GM18511 (cell line): ENCODE measurements around the gene DDT.
"Not testable (repeated sequence)": the region's sequence is repeated elsewhere in the genome, so short reads cannot be mapped to it uniquely, and the experiment has no call there.

ENCODE experiments used
- ATAC-seq: cut with Tn5 transposase; IDR thresholded peaks from one replicate; pipeline ENCODE4 v1.9.1; 2021; ENCODE audit warnings: mild to moderate bottlenecking, moderate library complexity; ENCODE audit not compliant: unreplicated experiment

DDT gene

GRCh38 chr22:23989583-23990244 lies 15.5 kb upstream of the DDT start:
- ATAC-seq, result not testable (repeated sequence)

- not testable (repeated sequence) for ATAC-seq
These were observed 12.4 kb upstream of the DDT start for GRCh38 chr22:23986538-23987178.

GRCh38 chr22:23986089-23986488 lies 11.8 kb upstream of the DDT start:
- not testable (repeated sequence) for ATAC-seq

DNA sequence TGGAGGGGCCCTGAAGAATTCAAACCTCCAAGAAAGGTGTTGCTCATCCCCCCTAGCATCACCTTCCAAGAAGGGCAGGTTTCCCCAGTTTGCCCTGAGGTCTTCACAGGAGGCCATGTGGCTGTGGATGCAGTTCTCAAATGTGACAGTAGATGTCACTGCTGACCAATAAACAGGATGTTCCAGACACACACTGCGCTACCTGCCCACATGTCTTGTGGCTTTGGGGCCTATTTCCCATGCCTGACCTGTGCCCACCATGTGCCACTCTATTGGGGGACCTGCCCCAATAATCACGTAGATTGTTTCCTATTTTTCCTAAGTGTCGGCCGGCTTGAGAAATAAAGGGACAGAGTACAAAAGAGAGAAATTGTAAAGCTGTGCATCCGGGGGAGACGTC lies 10.2 kb upstream of the DDT start:
- ATAC-seq, result no peak

DNA sequence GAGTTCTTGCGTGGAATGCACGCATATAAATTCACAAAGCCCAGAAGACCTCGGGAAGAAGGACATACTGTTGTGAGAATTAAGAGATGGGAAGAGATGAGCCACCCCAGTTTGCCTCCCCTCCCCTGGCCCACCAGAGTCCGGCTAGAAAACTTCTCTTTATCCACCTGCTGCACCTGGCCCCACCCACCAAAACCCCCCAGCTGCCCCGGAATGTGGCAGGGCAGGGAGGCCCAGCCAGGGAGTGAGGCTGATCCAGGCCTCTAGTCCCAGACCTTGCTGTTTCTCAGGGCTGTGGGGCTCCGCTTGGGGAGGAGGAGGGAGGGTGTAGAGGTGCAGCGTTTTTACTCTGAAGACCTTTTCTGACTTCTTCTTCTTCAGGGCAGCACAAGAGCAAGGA lies 6.3 kb upstream of the DDT start:
- not testable (repeated sequence) for ATAC-seq

- not testable (repeated sequence) for ATAC-seq
These were observed 5.5 kb upstream of the DDT start, which contains the start of gene GSTT2 for GRCh38 chr22:23979557-23980240. GSTT2 (plus strand) TSS chr22:23980134.

GRCh38 chr22:23977304-23977703 lies 3.1 kb upstream of the DDT start:
- not testable (repeated sequence) for ATAC-seq

DNA sequence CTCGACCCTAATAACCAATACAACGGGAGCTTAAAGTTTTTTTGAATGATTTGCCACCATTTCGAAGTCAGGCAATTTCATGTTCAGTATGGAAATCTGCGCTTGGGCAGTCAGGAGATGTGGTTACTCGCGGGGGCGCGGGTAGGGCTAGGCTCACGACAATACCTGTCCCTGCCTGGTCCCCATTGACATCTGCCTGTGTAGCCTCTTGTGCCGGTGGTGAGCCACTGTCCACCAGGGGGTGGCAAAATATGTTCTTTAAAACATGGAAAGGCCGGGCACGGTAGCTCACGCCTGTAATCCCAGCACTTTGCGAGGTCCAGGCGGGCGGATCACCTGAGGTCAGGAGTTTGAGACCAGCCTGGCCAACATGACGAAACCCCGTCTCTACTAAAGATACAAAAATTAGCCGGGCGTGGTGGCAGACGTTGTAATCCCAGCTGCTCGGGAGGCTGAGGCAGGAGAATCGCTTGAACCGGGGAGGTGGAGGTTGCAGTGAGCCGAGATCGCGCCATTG lies 653 bp upstream of the DDT start:
- ATAC-seq, result peak; percentile 59

GRCh38 chr22:23971927-23972326 lies 2.3 kb downstream of the DDT start:
- ATAC-seq, result not testable (repeated sequence)

DNA sequence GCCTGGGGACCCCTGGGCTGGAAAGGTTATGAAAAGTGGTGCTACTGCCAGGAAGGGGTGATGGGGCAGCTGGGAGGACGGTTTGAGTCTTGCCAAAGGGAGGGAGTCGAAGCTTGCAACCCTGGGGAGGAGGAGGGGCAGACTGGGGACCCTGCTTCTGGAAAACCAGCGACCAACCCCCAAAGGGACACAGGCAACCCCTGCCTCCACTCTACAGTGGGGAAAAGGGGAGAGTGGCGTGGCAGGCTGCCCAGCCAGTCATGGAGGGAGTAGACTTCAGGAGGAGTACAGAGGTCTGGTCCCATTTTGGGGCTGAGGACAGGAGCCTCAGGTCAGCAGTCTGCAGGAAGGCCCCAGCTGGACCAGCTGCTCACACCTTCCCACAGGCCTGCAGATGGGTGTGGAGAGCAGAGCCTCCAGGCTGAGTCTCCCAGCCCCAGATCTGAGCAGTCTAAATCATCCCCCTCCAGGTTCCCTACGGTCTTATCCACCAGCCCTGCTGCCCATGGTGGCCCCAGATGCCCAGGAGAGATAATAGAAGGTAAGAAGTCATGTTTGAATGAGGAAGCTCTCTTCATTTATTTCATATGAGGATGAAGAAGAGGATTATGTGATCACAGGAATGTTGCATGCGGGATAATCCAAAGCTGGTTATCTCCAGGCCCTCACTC lies 3.3 kb downstream of the DDT start:
- no peak for ATAC-seq

- no peak for ATAC-seq
These were observed 4.0 kb downstream of the DDT start for GRCh38 chr22:23970201-23970641.

DNA sequence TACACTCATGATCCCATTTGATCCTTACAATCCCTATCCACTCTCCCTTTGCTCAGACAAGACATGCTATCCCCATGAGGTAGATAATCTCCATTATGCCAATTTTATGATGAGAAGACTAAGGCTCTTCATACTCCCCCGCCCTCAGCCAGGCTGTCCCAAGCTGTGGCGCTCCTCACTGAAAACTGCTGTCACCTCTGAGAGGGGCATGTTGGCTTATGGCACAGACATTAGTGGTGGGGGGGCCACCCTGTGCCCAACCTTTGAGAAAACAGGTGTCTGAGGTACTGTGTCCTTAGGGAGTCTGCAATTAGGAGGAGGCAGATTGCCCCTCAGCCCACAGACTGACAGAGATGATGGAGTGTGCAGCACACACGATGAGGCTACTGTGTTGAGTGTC lies 5.2 kb downstream of the DDT start:
- no peak for ATAC-seq

DNA sequence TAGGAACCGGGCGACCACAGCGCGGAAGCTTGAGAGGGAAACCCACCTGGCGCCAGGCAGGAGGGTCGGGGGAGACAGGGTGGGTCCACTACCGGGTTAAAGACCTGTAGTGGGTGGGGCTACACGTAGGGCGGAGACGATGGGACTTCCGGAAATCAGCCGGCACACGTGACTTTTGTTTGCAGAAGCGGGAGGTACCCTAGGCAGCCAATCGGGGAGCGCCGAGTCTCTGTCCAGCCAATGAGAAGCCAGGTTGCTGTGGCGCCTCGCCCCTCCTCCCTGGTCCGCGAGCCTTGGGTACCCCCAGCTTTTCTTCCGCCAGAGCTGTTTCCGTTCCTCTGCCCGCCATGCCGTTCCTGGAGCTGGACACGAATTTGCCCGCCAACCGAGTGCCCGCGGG lies 7.7 kb downstream of the DDT start, which contains the start of gene DDTL:
TSS of gene DDTL (plus strand) at position 321 of the 400 bp plus-strand sequence. CDS start at position 348, 27 bp downstream.
- peak; percentile 92 for ATAC-seq

GRCh38 chr22:23966094-23966493 lies 8.1 kb downstream of the DDT start:
- ATAC-seq, result peak; percentile 58

DNA sequence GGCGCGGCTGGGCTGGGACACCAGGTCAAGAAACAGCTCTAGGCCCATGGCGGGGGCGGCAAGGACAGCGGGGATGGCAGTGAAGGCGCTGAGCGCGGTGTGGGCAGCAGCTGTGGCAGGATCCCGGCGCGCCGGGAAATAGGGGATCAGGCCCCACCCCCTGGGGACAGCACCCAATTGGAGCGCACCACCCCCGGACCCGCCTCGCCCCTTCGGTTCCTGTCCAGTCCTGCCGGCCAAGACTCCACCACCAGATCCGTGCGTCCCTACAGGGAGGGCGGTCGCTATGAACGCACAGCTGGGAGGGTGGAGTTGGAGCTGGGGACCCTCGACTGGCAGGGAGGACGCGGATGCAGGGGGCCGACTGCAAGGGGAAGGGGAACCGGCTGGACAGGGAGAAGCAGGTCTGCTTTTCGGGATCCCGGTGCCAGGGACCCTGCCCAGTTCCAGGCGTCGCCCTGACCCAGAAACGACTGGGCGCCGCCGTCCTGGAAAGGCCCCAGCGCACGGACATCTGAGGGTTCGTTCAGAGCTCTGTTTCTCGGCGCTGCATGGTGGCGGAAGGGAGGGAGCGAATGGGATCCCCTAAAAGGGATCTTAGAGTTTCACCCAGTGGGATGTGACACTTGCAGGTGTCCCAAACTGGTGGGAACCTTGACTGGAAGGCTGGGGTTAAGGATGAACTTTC lies 13.0 kb downstream of the DDT start, which contains the start of gene GSTT2B:
TSS of gene GSTT2B (minus strand) at position 112 of the 688 bp plus-strand sequence. CDS start at position 48, 64 bp downstream.
- ATAC-seq, result not testable (repeated sequence)

GRCh38 chr22:23956301-23956900 lies 17.8 kb downstream of the DDT start:
- ATAC-seq, result not testable (repeated sequence)

GRCh38 chr22:23955886-23956285 lies 18.4 kb downstream of the DDT start:
- ATAC-seq, result not testable (repeated sequence)

DNA sequence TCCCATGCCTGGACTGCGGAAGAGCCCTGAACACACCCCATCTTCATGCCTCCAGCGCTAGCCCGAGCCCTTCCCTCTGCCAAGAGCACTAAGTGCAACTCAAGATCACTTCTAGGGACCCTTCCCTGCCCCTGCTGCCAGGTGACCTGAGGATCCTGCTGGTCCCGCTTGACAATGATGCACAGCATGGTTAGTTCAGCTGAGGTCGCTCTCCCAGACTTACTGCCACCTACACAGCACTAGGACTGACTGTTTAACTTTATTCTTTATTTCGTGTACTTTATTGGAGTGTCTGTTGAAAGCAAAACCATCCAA lies 19.3 kb downstream of the DDT start:
- ATAC-seq, result not testable (repeated sequence)

DNA sequence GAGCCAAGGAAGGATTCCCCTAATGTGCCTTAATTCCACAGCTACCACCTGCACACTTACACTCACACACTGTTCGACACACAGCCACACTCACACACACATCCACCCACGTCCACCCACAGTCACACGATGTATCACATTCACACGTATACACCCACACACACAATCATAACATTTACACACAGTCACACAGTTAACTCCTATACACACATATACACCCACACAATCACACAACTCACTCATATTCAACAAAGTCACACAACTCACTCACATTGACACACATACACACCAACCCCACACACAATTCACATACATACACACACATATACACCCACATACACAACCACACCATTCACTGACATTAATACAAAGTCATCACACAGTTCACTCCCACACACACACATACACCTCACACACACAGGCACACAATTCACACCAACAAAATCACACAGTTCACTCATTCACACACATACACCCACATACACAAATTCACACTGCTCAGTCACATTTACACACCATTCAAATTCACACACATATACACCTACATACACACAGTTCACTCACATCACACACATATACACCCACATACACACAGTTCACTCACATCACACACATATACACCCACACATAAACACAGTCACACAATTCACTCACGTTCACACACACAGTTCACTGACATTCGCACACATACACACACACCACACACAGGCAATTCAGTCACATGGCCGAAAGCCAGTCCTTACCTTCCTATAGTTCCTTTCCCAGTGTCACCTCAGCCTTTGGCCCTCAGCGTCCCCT lies 19.8 kb downstream of the DDT start:
- not testable (repeated sequence) for ATAC-seq
